ENCODE measurements around the gene HEXB. TPM values are rescaled to one million over a fixed set of nuclear protein-coding genes. Genes with fewer than 3 reads are reported as not detected.

The HEXB gene
- total and polyA plus RNA-seq, 4 donors: 88.9 to 170 (median 153) TPM

GRCh38 chr5:74660140-74660539, 24.9 kb upstream of the HEXB start:
- Histone ChIP-seq H3K36me3 (ENCODE audit: control insufficient read depth in 4 of 4, insufficient read depth in 4 of 4, low read length in 4 of 4) (no peaks in the 10 kb centered on the region), H3K4me1 (ENCODE audit: control insufficient read depth in 5 of 5, insufficient read depth in 5 of 5, low read length in 5 of 5) (peaks cover 0 to 5% (median 0%) of the 10 kb centered on the region in 5 donors), H3K9me3 (ENCODE audit: control insufficient read depth in 4 of 4, insufficient read depth in 3 of 4, low read length in 3 of 4) (no peaks in the 10 kb centered on the region), H3K27ac (ENCODE audit: low read depth in 1 of 2, low read length in 1 of 2) (no peak overlapping the region), H3K4me3 (no peak overlapping the region), H3K27me3 (ENCODE audit: control insufficient read depth in 3 of 3, insufficient read depth in 3 of 3, low read length in 2 of 3) (no peaks in the 10 kb centered on the region), H3K9ac (ENCODE audit: insufficient read depth in 1 of 2, low read length in 2 of 2) (no peak overlapping the region)
- ATAC-seq (ENCODE audit: insufficient read depth, low FRiP score) (no peak), DNase-seq (no peak)
- TF ChIP-seq, protein P1, sequence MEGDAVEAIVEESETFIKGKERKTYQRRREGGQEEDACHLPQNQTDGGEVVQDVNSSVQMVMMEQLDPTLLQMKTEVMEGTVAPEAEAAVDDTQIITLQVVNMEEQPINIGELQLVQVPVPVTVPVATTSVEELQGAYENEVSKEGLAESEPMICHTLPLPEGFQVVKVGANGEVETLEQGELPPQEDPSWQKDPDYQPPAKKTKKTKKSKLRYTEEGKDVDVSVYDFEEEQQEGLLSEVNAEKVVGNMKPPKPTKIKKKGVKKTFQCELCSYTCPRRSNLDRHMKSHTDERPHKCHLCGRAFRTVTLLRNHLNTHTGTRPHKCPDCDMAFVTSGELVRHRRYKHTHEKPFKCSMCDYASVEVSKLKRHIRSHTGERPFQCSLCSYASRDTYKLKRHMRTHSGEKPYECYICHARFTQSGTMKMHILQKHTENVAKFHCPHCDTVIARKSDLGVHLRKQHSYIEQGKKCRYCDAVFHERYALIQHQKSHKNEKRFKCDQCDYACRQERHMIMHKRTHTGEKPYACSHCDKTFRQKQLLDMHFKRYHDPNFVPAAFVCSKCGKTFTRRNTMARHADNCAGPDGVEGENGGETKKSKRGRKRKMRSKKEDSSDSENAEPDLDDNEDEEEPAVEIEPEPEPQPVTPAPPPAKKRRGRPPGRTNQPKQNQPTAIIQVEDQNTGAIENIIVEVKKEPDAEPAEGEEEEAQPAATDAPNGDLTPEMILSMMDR (IDR thresholded peaks at IDR 0.05; ENCODE audit: control extremely low read depth, extremely low read depth): no peak
- 71 to 73% methylated on average over 1 of the region's 1 CpG for WGBS, 2 donors

DNA sequence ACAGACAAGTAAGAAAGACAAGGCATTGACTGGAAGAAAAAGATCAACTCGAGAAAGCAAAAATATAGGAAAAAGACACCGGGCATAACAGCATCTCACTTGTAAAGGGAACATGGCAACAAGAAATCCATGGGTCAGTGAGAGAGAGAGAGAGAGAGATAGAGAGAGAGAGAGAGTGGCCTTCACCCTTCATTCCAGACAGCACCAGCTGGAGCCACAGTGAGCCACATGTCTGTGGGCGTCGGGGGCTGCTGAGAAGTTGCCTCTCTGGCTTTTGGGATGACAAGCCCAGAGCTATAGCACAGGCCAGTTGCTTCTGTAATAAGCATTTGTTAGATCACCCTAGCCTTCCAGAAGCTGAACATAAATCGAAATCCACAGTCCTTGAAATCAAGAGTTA, 24.2 kb upstream of the HEXB start:
- no peaks in the 10 kb centered on the region for H3K9me3 ChIP-seq (ENCODE audit: control insufficient read depth in 4 of 4, insufficient read depth in 3 of 4, low read length in 3 of 4)
- H3K4me3 ChIP-seq: no peak overlapping the region
- H3K9ac ChIP-seq (ENCODE audit: insufficient read depth in 1 of 2, low read length in 2 of 2): no peak overlapping the region
- WGBS, 2 donors: 88 to 92% methylated on average over 5 of the region's 5 CpGs
- H3K36me3 ChIP-seq (ENCODE audit: control insufficient read depth in 4 of 4, insufficient read depth in 4 of 4, low read length in 4 of 4): no peaks in the 10 kb centered on the region
- ATAC-seq (ENCODE audit: insufficient read depth, low FRiP score): no peak
- peaks cover 0 to 12% (median 0%) of the 10 kb centered on the region in 5 donors for H3K4me1 ChIP-seq (ENCODE audit: control insufficient read depth in 5 of 5, insufficient read depth in 5 of 5, low read length in 5 of 5)
- H3K27me3 ChIP-seq (ENCODE audit: control insufficient read depth in 3 of 3, insufficient read depth in 3 of 3, low read length in 2 of 3): no peaks in the 10 kb centered on the region
- no peak for DNase-seq
- H3K27ac ChIP-seq (ENCODE audit: low read depth in 1 of 2, low read length in 1 of 2): no peak overlapping the region
- TF ChIP-seq, protein P1 (IDR thresholded peaks at IDR 0.05; ENCODE audit: control extremely low read depth, extremely low read depth): no peak

DNA sequence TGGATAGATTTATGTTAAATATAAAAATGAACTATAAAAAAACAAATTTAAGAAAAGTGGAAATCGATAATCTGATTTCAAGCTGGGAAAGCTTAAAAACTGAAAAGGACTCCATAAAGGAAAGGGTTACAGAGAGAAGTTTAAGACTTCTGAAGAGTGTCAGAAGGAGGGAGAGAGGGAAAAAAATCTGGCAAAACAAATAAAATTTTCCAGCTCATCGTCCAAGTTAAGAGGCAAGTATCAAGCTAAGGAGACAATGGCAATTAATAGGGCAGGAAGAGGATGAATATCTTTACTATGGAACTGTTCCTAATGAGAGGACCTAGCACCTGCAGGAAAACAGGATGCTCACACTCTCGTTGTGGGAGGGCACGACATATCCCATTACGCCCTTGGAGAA, 20.5 kb upstream of the HEXB start:
- ATAC-seq (ENCODE audit: insufficient read depth, low FRiP score) (no peak), DNase-seq (no peak)
- no peaks in the 10 kb centered on the region for H3K36me3 ChIP-seq (ENCODE audit: control insufficient read depth in 4 of 4, insufficient read depth in 4 of 4, low read length in 4 of 4)
- 64 to 76% methylated on average over 5 of the region's 5 CpGs for WGBS, 2 donors
- peaks cover 0 to 16% (median 0%) of the 10 kb centered on the region in 5 donors for H3K4me1 ChIP-seq (ENCODE audit: control insufficient read depth in 5 of 5, insufficient read depth in 5 of 5, low read length in 5 of 5)
- H3K9ac ChIP-seq (ENCODE audit: insufficient read depth in 1 of 2, low read length in 2 of 2): no peak overlapping the region
- no peaks in the 10 kb centered on the region for H3K27me3 ChIP-seq (ENCODE audit: control insufficient read depth in 3 of 3, insufficient read depth in 3 of 3, low read length in 2 of 3)
- H3K4me3 ChIP-seq: no peak overlapping the region
- no peak overlapping the region for H3K27ac ChIP-seq (ENCODE audit: low read depth in 1 of 2, low read length in 1 of 2)
- H3K9me3 ChIP-seq (ENCODE audit: control insufficient read depth in 4 of 4, insufficient read depth in 3 of 4, low read length in 3 of 4): no peaks in the 10 kb centered on the region
- TF ChIP-seq, protein P1 (IDR thresholded peaks at IDR 0.05; ENCODE audit: control extremely low read depth, extremely low read depth): no peak

GRCh38 chr5:74665273-74665672, 19.8 kb upstream of the HEXB start:
- Histone ChIP-seq H3K9me3 (ENCODE audit: control insufficient read depth in 4 of 4, insufficient read depth in 3 of 4, low read length in 3 of 4) (no peaks in the 10 kb centered on the region), H3K36me3 (ENCODE audit: control insufficient read depth in 4 of 4, insufficient read depth in 4 of 4, low read length in 4 of 4) (no peaks in the 10 kb centered on the region), H3K27me3 (ENCODE audit: control insufficient read depth in 3 of 3, insufficient read depth in 3 of 3, low read length in 2 of 3) (no peaks in the 10 kb centered on the region), H3K4me1 (ENCODE audit: control insufficient read depth in 5 of 5, insufficient read depth in 5 of 5, low read length in 5 of 5) (peaks cover 0 to 16% (median 0%) of the 10 kb centered on the region in 5 donors), H3K9ac (ENCODE audit: insufficient read depth in 1 of 2, low read length in 2 of 2) (no peak overlapping the region), H3K27ac (ENCODE audit: low read depth in 1 of 2, low read length in 1 of 2) (no peak overlapping the region), H3K4me3 (no peak overlapping the region)
- 49 to 53% methylated on average over 2 of the region's 2 CpGs for WGBS, 2 donors
- DNase-seq: no peak
- TF ChIP-seq, protein P1 (IDR thresholded peaks at IDR 0.05; ENCODE audit: control extremely low read depth, extremely low read depth): no peak
- no peak for ATAC-seq (ENCODE audit: insufficient read depth, low FRiP score)

Data from lung (tissue), 12 donors.